HepG2 (cell line): Measurements from ENCODE around the gene NFATC2. TPM values are rescaled to one million over a fixed set of nuclear protein-coding genes. Genes with fewer than 3 reads are reported as not detected.
A peak's percentile ranks its signal among the peaks of the same experiment; 100 is the strongest.

ENCODE experiments used
- ARNT ChIP-seq: fragments of 450-650 bp; IDR thresholded peaks from 2 replicates; pipeline ENCODE4 v1.6.1; 2017
- CCAR2 ChIP-seq: fragments of 200-400 bp; formaldehyde crosslinking; optimal IDR thresholded peaks from 2 replicates; pipeline ENCODE3; 2018; ENCODE audit warnings: low read depth, mild to moderate bottlenecking, low read length, moderate library complexity
- FOSL1 ChIP-seq: sonication (generic); formaldehyde crosslinking; IDR thresholded peaks from 2 replicates; pipeline ENCODE4 v1.9.0; 2021; ENCODE audit warnings: missing genetic modification reagents, borderline replicate concordance
- JARID2 ChIP-seq: sonication (generic); formaldehyde crosslinking; IDR thresholded peaks from 2 replicates; pipeline ENCODE4 v1.8.1; 2023; ENCODE audit warnings: missing genetic modification reagents, inconsistent platforms; ENCODE audit not compliant: insufficient replicate concordance
- KMT2A ChIP-seq: sonication (generic); formaldehyde crosslinking; IDR thresholded peaks from 2 replicates; pipeline ENCODE4 v1.4.0; 2020; ENCODE audit warnings: missing genetic modification reagents
- NFYC ChIP-seq: IDR thresholded peaks from 2 replicates; pipeline ENCODE4 v1.6.1; 2016; ENCODE audit warnings: missing genetic modification reagents, missing compliant biosample characterization
- SYNCRIP ChIP-seq: fragments of 200-400 bp; formaldehyde crosslinking; IDR thresholded peaks from 2 replicates; pipeline ENCODE4 v1.6.1; 2018; ENCODE audit warnings: mild to moderate bottlenecking, low read depth, low read length; ENCODE audit not compliant: insufficient read depth
- XRCC5 ChIP-seq: fragments of 200-400 bp; formaldehyde crosslinking; optimal IDR thresholded peaks from 2 replicates; pipeline ENCODE3; 2017; ENCODE audit warnings: mild to moderate bottlenecking, low read length
- ZMYM4 ChIP-seq: sonication (generic); formaldehyde crosslinking; IDR thresholded peaks from 2 replicates; pipeline ENCODE4 v1.8.1; 2023; ENCODE audit warnings: mild to moderate bottlenecking, missing genetic modification reagents
- ZNF33B ChIP-seq: sonication (generic); formaldehyde crosslinking; IDR thresholded peaks from 2 replicates; pipeline ENCODE4 v1.5.1; 2020; ENCODE audit warnings: mild to moderate bottlenecking, missing genetic modification reagents
- ZNF652 ChIP-seq: IDR thresholded peaks from 2 replicates; pipeline ENCODE4 v1.6.1; 2016; ENCODE audit warnings: low read depth, borderline replicate concordance
- ZNF790 ChIP-seq: sonication (generic); formaldehyde crosslinking; IDR thresholded peaks from 2 replicates; pipeline ENCODE4 v1.8.0; 2022; ENCODE audit warnings: missing genetic modification reagents, mild to moderate bottlenecking, borderline replicate concordance
- polyA plus RNA-seq, 8 experiments: library from polyadenylated mRNA; depleted of rRNA in 3 of 8; stranded (reverse) in 7 of 8; unstranded in 1 of 8; fragments of >200 nt; fragmentation: Illumina TruSeq in 4 of 8; extraction: Trizol in 4 of 8; gene quantifications; 2 replicates each; pipeline versions ENCODE4 v1.2.1 to v1.2.3, GENCODE V29; 2011 to 2016; ENCODE audit warnings: low read depth in 4 of 8, missing spikeins in 1 of 8, mixed read lengths in 1 of 8; ENCODE audit not compliant: insufficient read depth in 1 of 8
- total RNA-seq, 5 experiments: library from RNA; depleted of rRNA; stranded (reverse); fragments of >200 nt; fragmentation: Illumina TruSeq; extraction: Trizol; gene quantifications; 2 replicates each; pipeline ENCODE4 v1.2.3, GENCODE V29; 2016; ENCODE audit warnings: low read depth in 1 of 5
- TF ChIP-seq, protein P1 (sequence below): sonication (generic); formaldehyde crosslinking; IDR thresholded peaks from 2 replicates; pipeline ENCODE4 v1.8.1; 2023; ENCODE audit warnings: missing genetic modification reagents, mild to moderate bottlenecking, borderline replicate concordance
- TF ChIP-seq, protein P2 (sequence below): sonication (generic); formaldehyde crosslinking; IDR thresholded peaks from 2 replicates; pipeline ENCODE4 v1.9.0; 2021; ENCODE audit warnings: missing genetic modification reagents, borderline replicate concordance
- TF ChIP-seq, protein P3 (sequence below): IDR thresholded peaks from 2 replicates; pipeline ENCODE4 v1.6.1; 2016; ENCODE audit warnings: mild to moderate bottlenecking, missing biosample characterization, missing genetic modification reagents
- TF ChIP-seq, protein P4 (sequence below): sonication (generic); formaldehyde crosslinking; IDR thresholded peaks from 2 replicates; pipeline ENCODE4 v1.5.1; 2020; ENCODE audit warnings: missing genetic modification reagents, mild to moderate bottlenecking, borderline replicate concordance
- TF ChIP-seq, protein P5 (sequence below): sonication (generic); formaldehyde crosslinking; IDR thresholded peaks from 2 replicates; pipeline ENCODE4 v1.4.0; 2020; ENCODE audit warnings: missing genetic modification reagents, borderline replicate concordance
- TF ChIP-seq, protein P6 (sequence below): sonication (generic); formaldehyde crosslinking; IDR thresholded peaks from 2 replicates; pipeline ENCODE4 v1.4.0; 2020; ENCODE audit warnings: missing genetic modification reagents

Gene NFATC2
- total and polyA plus RNA-seq, 2 of the 13 experiments (the other 11 are each of a cell fraction or from before 2014, with no cell fraction given): 1.9 to 3.3 TPM

DNA sequence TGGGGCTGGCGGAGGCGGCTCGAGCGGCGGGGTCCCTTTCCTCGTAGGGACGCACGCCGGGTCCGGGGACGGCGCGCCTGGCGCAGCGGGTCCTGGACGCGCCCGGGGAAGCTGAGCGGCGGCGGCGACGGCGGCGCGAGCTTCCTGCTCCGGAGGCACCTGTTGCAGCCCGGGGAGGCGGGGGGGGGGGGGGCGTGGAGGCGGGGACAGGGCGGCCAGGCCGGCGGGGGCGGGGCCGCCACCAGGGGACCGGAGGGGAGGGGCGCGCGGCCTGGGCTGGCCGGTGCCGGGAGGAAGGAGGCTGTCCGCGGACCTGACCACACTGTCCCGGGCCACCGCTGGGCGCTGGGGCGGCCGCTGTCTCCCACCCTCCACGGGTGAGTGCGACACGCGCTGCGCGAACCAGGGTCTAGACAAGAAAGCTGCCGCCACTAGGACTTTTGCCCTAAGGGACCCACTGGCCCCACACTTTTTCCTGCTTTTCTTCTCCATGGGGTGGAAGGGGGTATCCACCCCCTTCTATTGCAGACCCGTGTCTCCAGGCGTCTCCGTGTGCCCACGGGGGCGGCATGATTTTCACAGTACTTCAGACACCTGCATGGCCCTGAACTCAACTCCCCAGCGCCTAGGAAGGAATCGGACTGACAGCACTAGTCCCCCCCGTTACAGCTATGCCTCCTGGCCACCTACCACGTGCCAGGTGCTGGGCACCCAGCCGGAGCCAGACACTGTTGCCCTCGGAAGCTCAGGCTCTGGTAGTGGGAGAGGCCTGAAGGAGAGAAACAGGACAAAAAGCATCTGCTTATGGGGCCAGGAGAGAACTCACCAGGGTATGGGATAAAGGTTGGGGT, at the start of gene NFATC2 (continued):
- no peak for TF ChIP-seq ZMYM4 (CRISPR knock-in tag)
- TF ChIP-seq, protein P1, sequence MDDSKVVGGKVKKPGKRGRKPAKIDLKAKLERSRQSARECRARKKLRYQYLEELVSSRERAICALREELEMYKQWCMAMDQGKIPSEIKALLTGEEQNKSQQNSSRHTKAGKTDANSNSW: no peak
- no peak for TF ChIP-seq SYNCRIP
- TF ChIP-seq, protein P2, sequence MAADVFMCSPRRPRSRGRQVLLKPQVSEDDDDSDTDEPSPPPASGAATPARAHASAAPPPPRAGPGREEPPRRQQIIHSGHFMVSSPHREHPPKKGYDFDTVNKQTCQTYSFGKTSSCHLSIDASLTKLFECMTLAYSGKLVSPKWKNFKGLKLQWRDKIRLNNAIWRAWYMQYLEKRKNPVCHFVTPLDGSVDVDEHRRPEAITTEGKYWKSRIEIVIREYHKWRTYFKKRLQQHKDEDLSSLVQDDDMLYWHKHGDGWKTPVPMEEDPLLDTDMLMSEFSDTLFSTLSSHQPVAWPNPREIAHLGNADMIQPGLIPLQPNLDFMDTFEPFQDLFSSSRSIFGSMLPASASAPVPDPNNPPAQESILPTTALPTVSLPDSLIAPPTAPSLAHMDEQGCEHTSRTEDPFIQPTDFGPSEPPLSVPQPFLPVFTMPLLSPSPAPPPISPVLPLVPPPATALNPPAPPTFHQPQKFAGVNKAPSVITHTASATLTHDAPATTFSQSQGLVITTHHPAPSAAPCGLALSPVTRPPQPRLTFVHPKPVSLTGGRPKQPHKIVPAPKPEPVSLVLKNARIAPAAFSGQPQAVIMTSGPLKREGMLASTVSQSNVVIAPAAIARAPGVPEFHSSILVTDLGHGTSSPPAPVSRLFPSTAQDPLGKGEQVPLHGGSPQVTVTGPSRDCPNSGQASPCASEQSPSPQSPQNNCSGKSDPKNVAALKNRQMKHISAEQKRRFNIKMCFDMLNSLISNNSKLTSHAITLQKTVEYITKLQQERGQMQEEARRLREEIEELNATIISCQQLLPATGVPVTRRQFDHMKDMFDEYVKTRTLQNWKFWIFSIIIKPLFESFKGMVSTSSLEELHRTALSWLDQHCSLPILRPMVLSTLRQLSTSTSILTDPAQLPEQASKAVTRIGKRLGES (CRISPR knock-in tag): no peak
- no peak for TF ChIP-seq NFYC (CRISPR knock-in tag)
- TF ChIP-seq, protein P3, sequence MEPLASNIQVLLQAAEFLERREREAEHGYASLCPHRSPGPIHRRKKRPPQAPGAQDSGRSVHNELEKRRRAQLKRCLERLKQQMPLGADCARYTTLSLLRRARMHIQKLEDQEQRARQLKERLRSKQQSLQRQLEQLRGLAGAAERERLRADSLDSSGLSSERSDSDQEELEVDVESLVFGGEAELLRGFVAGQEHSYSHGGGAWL (CRISPR knock-in tag): 0 out of 2 replicates have a peak, but pooled peaks have one; percentile 9
- TF ChIP-seq FOSL1 (CRISPR knock-in tag): no peak
- no peak for TF ChIP-seq ARNT
- TF ChIP-seq, protein P4, sequence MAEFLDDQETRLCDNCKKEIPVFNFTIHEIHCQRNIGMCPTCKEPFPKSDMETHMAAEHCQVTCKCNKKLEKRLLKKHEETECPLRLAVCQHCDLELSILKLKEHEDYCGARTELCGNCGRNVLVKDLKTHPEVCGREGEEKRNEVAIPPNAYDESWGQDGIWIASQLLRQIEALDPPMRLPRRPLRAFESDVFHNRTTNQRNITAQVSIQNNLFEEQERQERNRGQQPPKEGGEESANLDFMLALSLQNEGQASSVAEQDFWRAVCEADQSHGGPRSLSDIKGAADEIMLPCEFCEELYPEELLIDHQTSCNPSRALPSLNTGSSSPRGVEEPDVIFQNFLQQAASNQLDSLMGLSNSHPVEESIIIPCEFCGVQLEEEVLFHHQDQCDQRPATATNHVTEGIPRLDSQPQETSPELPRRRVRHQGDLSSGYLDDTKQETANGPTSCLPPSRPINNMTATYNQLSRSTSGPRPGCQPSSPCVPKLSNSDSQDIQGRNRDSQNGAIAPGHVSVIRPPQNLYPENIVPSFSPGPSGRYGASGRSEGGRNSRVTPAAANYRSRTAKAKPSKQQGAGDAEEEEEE (CRISPR knock-in tag): no peak
- TF ChIP-seq, protein P5, sequence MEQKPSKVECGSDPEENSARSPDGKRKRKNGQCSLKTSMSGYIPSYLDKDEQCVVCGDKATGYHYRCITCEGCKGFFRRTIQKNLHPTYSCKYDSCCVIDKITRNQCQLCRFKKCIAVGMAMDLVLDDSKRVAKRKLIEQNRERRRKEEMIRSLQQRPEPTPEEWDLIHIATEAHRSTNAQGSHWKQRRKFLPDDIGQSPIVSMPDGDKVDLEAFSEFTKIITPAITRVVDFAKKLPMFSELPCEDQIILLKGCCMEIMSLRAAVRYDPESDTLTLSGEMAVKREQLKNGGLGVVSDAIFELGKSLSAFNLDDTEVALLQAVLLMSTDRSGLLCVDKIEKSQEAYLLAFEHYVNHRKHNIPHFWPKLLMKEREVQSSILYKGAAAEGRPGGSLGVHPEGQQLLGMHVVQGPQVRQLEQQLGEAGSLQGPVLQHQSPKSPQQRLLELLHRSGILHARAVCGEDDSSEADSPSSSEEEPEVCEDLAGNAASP (CRISPR knock-in tag): no peak
- no peak for TF ChIP-seq KMT2A (CRISPR knock-in tag)
- TF ChIP-seq ZNF790 (CRISPR knock-in tag): no peak
- no peak for TF ChIP-seq ZNF652 (CRISPR knock-in tag)
- TF ChIP-seq, protein P6, sequence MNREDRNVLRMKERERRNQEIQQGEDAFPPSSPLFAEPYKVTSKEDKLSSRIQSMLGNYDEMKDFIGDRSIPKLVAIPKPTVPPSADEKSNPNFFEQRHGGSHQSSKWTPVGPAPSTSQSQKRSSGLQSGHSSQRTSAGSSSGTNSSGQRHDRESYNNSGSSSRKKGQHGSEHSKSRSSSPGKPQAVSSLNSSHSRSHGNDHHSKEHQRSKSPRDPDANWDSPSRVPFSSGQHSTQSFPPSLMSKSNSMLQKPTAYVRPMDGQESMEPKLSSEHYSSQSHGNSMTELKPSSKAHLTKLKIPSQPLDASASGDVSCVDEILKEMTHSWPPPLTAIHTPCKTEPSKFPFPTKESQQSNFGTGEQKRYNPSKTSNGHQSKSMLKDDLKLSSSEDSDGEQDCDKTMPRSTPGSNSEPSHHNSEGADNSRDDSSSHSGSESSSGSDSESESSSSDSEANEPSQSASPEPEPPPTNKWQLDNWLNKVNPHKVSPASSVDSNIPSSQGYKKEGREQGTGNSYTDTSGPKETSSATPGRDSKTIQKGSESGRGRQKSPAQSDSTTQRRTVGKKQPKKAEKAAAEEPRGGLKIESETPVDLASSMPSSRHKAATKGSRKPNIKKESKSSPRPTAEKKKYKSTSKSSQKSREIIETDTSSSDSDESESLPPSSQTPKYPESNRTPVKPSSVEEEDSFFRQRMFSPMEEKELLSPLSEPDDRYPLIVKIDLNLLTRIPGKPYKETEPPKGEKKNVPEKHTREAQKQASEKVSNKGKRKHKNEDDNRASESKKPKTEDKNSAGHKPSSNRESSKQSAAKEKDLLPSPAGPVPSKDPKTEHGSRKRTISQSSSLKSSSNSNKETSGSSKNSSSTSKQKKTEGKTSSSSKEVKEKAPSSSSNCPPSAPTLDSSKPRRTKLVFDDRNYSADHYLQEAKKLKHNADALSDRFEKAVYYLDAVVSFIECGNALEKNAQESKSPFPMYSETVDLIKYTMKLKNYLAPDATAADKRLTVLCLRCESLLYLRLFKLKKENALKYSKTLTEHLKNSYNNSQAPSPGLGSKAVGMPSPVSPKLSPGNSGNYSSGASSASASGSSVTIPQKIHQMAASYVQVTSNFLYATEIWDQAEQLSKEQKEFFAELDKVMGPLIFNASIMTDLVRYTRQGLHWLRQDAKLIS: no peak
- no peak for TF ChIP-seq XRCC5
- no peak for TF ChIP-seq ZNF33B
- TF ChIP-seq CCAR2: no peak
- no peak for TF ChIP-seq JARID2
